GM23338 (cell line): ENCODE results near the gene GKN2. TPM values are rescaled to one million over a fixed set of nuclear protein-coding genes. Genes with fewer than 3 reads are reported as not detected.

ENCODE experiments used
- polyA plus RNA-seq: library from polyadenylated mRNA; unstranded; fragments of >200 nt; fragmentation: Nextera tagmentation; extraction: Ambion mirVana; gene quantifications from 2 replicates; pipeline ENCODE4 v1.2.1, GENCODE V29; 2016
- total RNA-seq: library from RNA; depleted of rRNA; stranded (reverse); fragments of >200 nt; shearing (Covaris generic); gene quantifications from 2 replicates; pipeline ENCODE4 v1.2.3, GENCODE V29; 2014; rRNA removed

The GKN2 gene
- total and polyA plus RNA-seq, 2 experiments from 2014 or later: not detected

Other genes starting within 250 kb of the GKN2 start
- 1.9 and 2.5 TPM in 2 replicates for gene ARHGAP25, start 218.1 kb downstream of the GKN2 start, total RNA-seq
- 1.9 and 2.0 TPM in 2 replicates for gene ARHGAP25, start 218.1 kb downstream of the GKN2 start, polyA plus RNA-seq
- not detected in 2 replicates for gene BMP10, start 81.5 kb downstream of the GKN2 start, total RNA-seq
- not detected in 2 replicates for gene BMP10, start 81.5 kb downstream of the GKN2 start, polyA plus RNA-seq
- gene GKN1, start 21.7 kb upstream of the GKN2 start, total RNA-seq: not detected in 2 replicates
- not detected in 2 replicates for gene GKN1, start 21.7 kb upstream of the GKN2 start, polyA plus RNA-seq
- gene ANTXR1, start 60.3 kb upstream of the GKN2 start, total RNA-seq: 23.1 and 24.7 TPM in 2 replicates
- 13.3 and 16.1 TPM in 2 replicates for gene ANTXR1, start 60.3 kb upstream of the GKN2 start, polyA plus RNA-seq